HG03442 (cell line): ENCODE results near the gene ATRN.
"Not testable (repeated sequence)": the region's sequence is repeated elsewhere in the genome, so short reads cannot be mapped to it uniquely, and the experiment has no call there.

ENCODE experiments used
- ATAC-seq: cut with Tn5 transposase; IDR thresholded peaks from one replicate; pipeline ENCODE4 v1.9.1; 2021; ENCODE audit warnings: mild to moderate bottlenecking, moderate library complexity; ENCODE audit not compliant: unreplicated experiment

ATRN gene

DNA sequence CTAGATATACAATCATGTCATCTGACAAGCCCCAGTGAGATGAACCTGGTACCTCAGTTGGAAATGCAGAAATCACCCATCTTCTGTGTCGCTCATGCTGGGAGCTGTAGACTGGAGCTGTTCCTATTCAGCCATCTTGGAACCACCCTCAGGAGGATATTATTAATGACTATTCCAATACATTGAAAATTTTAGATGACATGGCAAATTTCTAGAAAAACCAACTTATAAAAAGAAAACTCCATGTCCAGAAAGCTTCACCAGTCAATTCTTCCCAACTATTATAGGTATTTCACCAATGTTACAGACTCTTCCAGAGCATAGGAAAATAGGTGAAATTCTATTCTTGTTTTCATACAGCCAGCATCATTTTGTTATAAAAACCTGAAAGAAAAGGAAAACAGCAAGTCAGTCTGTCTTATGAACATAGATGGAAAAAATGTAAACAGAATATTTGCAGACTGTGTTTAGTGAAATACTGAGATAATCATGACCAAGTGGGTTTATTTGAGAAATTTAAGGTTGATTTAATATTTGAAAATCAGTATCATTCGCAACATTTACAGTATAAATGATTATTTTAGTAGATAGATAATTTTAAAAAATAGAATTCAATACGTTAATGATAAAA lies 43.3 kb downstream of the ATRN start:
- no peak for ATAC-seq

DNA sequence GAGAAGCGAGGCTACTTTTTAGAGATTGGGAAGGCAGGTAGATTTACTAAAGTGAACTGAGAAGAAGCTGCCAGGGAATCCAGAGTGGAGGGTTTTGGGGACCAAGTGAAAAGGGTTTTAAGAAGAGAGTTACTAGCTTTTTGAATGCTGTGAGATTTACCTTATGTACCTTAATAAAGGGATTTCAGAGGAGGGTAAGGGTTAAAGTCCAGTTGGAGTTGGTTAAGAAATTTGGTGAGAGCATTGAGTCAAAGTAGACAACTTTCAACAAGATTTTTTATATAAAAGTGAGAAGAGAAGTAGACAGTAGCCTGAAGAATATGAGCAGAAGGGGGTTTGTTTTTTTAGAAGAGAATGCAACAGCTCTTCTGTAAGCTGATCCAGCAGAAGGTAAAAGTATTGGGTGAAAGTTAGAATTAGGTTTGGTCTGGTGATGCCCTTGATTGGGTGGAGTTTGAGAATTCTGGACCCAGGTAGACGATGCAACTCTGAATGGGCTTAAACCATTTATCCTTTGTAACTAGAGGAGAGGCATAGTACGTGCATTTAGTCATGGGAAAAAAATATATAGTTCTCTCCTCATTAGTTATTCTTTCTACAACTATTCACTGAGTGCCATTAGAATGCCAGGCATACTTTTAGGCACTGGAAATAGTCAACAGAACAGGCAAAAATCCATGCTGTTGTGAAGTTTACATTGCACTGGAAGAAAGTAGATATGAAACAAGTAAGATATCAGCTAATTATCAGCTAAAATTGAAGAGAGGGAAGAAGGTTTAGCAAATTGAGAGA lies 44.8 kb downstream of the ATRN start:
- no peak for ATAC-seq

DNA sequence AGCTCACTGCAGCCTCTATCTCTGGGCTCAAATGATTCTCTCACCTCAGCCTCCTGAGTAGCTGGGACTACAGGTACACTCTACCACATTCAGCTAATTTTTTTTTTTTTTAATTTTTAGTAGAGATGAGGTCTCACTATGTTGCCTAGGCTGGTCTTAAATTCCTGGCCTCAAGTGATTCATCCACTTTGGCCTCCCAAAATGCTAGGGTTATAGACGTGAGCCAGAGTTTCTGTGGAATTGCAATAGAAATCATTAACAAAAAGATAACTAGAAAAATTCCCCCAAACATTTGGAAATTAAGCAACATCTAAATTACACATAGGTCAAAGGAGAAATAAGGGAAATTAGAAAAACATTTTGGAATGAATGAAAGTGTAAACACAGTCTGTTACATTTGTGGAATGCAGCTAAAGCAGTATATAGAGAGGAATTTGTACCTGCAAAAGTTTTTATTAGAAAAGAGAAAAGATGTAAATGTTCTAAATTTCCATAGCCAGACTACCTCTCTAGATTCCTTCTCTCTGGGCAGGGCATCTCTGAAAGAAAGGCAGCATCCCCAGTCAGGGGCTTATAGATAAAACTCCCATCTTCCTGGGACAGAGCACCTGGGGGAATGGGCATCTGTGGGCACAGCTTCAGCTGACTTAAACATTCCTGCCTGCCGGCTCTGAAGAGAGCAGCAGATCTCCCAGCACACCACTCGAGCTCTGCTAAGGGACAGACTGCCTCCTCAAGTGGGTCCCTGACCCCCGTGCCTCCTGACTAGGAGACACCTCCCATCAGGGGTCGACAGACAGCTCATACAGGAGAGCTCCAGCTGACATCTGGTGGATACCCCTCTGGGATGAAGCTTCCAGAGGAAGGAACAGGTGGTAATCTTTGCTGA lies 51.3 kb downstream of the ATRN start:
- ATAC-seq = no peak

DNA sequence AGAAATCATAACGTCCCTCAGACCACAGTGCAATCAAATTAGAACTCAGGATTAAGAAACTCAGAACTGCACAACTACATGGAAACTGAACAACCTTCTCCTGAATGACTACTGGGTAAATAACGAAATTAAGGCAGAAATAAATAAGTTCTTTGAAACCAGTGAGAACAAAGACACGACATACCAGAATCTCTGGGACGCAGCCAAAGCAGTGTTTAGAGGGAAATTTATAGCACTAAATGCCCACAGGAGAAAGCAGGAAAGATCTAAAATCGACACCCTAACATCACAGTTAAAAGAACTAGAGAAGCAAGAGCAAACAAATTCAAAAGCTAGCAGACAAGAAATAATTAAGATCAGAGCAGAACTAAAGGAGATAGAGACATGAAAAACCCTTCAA lies 53.9 kb downstream of the ATRN start:
- not testable (repeated sequence) for ATAC-seq

DNA sequence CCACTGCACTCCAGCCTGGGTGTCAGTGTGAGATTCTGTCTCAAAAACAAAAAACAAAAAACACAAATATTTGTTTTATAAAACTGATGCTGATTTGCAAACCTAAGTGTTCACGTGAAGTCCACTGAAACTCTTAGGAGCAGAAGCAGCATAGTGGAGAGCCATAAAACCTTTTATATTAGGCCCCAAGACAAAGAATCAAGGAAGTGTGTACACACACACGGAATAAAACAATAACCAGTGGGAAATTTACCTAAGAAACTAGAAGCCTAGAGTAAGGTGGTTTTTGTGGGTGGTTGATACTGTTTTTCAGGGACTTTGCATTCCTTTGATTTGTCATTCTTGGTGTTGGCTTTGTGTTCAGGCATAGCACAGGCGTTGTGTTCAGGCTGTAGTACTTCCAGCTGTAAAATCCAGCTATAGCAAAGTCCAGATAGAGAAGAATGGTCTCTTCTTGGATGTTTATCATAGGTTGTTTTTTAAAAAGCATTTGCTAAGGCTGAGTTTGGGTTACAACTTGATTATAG lies 61.3 kb downstream of the ATRN start:
- ATAC-seq = no peak

DNA sequence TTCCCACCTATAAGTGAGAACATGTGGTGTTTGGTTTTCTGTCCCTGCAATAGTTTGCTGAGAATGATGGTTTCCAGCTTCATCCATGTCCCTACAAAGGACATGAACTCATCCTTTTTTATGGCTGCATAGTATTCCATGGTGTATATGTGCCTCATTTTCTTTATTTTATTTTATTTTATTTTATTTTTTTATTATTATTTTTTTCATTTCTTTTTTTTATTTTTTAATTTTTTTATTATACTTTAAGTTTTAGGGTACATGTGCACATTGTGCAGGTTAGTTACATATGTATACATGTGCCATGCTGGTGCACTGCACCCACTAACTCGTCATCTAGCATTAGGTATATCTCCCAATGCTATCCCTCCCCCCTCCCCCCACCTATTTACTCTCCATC lies 66.9 kb downstream of the ATRN start:
- ATAC-seq = not testable (repeated sequence)

DNA sequence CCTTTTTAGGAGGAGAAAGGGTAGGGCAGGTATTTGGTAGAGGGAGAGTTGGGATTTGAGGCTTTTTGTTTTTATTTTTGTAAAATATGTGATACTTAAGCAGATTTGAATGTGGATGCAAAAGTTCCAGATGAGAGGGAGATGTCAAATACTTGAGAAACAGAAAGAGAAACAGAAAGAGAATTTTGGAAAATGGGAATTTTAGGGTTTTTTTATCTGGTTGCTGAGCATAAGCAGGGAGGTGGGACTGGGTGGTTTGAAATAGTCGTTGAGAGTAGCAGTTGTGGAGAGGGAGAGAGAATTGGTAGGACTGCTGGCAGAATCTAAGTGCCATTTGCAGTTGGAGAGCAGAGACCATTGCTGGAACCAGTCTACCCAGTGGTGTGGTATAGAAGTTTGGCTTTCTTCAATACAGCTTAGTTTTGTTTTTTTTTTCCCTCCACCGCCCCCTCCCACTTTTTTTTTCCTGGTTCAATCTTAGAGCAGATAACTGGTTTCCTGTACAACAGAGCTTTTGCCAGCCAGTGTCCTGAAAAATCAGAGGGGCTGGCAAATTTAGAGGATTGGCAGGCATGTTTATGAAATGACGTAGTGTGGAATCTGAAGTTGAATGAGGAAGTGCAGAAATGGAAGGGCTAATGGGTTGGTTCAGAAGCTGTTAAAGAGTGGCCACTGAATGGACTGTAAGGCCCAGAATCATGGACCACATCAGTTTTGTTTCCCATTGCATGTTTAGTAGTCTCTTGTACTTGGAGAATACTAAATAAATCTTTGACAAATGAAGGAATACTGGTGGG lies 68.7 kb downstream of the ATRN start:
- ATAC-seq = no peak

DNA sequence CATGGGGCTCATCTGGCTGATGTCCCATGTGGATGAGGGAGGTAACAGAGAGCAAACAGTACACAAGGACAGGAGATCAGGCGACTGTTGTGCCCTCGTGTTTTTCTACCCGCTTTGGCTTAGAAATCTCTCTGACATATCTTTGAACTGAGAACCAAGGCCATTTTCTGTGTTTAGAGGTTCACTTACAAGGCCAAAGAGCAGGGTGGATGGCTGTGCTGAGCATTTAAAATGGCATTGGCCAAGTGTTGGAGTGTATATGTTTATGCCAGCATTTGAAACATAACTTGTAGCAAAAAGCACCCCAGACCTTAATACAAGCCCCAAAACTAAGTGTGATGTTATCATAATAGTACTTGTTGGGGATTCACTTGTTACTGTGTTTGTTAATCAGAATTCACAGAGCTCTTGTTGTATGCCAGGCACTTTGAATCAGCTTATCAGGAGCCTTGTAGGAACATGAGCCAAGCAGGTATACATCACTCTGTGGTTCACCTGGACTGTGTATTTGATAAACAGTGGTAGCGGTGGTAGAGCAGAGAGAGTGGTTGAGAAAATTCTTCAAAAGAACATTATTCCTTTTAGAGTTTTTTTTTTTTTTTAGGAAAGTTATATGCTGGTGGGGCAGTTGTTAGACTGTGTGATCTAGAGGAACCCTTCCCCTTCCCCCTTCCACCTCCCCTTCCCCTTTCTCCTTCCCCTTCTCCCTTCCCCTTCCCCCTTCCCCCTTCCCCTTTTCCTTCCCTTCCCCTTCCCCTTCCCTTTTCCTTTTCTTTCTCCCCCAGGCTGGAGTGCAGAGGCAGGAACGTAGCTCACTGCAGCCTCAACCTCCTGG lies 71.3 kb downstream of the ATRN start:
- no peak for ATAC-seq

DNA sequence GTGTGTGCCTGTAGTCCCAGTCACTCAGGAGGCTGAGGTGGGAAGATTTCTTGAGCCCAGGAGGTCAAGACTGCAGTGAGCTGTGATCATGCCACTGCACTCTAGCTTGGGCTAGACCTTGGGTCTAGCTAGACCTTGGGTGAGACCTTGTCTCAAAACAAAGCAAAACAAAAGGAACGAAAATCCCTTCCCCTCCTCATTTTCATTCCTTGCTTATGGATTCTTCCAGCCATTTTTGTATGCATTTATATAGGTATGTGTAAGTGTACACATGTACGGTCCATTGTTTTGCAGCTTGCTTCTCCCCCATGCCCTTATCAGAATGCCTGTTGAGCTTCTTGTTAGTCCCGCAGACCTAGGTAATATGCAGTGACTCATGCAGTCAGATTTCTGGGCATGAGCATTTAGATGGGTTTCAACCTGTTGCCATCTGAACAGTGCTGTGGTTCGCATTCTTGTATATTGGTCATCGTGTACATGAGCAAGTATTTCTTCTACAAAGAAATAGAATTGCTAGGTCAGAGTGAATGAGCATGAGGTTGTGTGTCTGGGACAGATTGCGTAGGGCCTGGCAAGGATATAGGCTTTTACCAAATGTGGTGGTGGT lies 73.2 kb downstream of the ATRN start:
- ATAC-seq = no peak

DNA sequence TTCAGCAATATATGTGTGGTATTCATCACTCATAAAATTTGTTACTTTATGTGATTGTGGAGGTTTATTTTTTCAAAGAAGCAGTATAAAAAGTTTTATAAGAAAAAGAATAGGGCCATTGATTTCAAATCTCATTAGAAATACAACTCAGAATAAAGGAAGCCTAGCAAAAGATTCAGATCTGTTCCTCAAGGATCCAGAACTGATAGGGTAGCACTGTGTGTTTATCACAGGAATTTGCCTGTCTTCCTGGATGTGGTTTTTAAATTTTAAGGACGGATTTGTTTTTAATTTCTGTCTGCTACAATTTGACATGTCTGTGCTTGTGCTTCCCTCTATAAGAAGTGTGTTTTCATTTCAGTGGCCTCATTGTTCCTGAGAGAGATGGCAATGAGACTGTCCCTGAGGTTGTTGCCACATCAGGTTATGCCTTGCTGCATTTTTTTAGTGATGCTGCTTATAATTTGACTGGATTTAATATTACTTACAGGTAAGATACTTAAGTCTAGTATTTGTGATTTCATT lies 74.6 kb downstream of the ATRN start:
- ATAC-seq = no peak

DNA sequence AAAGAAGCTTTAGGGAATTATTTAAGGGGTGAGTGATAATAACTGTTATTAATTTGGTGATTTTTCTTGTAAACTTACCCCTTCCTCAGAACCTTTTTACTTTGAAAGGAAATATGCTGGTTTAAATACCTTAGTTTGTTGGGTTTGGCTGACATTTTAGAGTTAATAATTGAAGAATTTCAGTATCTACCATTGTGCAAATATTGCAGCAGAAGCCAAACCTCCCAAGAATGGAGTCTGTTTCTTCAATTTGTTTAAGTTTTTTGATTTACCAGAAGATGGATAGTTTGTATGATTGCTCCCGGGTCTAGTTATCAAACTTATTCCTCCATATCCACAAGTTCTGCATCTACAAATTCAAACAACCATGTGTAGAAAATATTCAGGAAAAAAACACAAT lies 77.1 kb downstream of the ATRN start:
- ATAC-seq = no peak

DNA sequence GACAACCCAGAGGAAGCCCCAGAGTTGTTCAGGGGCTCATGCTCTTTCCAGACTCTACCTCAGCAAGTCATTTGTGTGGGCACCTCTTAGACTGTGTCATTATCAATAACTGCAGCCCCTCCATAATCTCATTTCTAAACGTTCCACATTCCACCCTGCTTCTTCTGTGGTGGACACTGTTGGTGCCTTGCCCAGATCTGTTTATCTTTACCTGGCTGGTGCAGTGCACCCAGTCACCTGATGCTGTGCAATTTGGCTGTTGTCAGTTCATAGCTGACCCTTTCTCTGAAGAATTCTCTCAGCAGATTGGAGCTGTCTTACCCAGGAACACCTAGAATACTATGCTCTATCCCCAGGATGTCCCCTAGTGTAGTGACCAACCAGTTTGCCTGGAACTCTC lies 80.0 kb downstream of the ATRN start:
- ATAC-seq = no peak

DNA sequence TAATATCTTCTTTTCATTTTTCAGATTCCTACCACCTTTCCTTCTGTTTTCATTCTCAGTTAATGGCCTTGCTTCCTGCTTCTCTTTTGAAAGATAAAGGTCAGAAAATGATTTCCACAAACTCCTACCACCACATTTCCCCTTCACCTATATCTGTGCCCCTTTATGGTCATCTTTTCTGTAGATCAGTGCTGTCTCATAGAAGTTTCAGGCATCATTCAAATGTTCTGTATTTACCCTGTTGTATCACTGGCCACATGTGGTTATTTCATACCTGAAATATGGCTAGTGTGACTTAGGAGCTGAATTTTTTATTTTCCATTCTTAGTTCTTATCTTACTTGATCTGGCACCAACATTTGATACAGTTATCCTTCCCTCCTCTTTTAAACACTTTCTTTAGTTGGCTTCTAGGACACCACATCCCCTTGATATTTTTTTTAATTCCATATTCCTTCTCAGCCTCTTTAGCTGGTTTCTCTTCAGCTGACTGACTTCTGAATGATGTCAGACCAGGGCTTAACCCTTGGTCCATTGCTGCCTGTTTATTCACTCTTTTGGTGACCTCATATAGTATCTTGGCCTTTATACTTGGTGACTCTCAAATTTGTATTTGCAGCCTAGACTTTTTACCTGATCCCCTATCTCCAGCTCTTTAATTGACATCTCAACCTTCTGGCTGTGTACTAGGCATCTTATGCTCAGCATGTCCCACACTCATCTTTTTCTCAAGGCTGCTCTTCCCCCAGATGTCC lies 81.0 kb downstream of the ATRN start:
- no peak for ATAC-seq

DNA sequence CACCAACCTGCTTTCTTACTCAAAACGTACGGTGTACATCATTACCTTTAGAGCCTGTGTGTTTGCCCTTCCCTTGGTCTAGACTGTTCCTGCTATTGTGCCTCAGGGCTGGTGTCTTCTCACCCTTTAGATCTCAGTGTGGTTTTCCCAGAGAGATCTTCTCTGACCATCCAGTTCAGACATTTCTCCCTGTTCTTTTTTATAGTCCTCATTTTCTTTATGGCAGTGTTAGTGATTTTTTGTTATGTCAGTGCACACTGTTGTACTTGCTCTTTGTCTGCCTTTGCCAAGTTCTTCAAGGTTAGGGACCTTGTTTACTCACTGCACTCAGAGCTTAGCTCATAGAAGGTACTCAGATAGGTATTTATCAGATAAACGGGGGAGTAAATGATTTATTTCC lies 82.8 kb downstream of the ATRN start:
- ATAC-seq = no peak

DNA sequence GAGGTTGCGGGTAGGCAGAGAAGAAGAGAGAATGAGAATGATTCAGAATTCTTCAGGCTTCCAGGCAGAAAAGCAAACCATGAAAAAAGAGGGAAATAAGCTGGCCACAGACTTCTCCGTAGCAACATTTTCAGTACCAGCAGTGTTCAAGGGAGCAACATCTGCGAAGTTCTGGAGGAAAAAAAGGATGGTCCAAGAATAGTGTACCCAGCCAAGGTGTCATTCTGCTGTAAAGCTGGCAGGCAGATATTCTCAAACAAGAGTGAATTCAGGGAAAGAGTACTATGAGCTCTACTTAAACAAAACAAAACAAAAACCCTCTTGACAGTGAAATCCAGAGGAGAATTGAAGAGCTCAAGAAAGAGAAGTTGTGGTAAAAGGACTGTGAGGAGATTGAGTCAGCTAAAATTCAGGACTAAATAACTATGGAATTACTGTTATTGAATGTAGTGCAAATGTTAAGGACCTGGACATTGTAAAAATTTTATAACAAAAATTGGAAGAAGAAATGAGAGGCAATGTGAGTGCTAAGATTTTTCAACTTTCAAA lies 86.5 kb downstream of the ATRN start:
- ATAC-seq = no peak

DNA sequence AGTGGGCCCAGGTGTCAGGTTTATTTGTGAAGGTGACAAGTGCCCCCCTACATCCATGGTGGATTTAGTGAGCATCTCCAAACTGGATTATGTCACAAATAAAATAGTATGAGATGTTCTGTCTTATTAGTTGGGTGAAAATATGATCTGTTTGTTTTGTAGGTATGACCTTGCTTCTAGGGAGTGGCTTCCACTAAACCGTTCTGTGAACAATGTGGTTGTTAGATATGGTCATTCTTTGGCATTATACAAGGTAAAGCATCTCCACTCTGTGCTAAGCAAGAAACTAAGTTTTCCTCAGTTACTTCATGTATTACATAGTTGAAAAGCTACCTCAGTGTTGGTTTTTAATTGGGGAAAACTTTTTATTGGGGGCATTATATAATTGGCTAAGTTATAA lies 88.4 kb downstream of the ATRN start:
- no peak for ATAC-seq

DNA sequence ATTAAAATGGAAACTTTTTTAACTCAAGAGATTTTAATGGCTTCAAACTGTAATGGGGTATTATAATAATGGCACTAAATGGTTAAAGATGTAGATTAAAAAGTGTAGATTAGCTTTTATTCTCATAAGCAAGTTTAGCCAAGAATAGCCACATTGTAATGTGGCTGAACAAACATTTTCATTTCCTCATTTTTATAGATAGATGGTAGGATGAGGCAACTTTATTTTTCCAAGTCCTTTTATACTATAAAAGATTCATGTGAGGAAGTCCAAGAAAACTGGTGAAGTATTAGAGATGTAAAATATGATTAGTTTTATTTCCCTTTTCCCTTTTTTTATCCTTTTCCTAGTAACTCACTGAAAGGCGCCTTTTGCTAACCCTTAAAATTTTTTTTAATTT lies 88.8 kb downstream of the ATRN start:
- no peak for ATAC-seq

DNA sequence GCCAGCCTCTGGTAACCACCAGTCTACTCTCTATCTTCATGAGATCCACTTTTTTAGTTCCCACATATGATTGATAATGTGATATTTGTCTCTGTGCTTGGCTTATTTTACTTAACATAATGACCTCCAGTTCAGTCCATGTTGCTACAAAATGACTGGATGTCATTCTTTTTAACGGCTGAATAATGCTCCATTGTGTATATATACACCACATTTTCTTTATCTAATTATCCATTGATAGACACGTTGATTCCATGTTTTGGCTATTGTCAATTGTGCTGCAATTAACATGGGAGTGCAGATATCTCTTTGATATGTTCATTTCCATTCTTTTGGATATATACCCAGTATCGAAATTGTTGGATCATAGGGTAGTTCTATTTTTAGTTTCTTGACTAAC lies 89.3 kb downstream of the ATRN start:
- ATAC-seq = no peak
